HG02763 (cell line): ENCODE measurements around the gene ENPP3.

Source experiments
- ATAC-seq: cut with Tn5 transposase; IDR thresholded peaks from one replicate; pipeline ENCODE4 v1.9.1; 2021; ENCODE audit warnings: mild to moderate bottlenecking, moderate library complexity; ENCODE audit not compliant: unreplicated experiment

The ENPP3 gene

DNA sequence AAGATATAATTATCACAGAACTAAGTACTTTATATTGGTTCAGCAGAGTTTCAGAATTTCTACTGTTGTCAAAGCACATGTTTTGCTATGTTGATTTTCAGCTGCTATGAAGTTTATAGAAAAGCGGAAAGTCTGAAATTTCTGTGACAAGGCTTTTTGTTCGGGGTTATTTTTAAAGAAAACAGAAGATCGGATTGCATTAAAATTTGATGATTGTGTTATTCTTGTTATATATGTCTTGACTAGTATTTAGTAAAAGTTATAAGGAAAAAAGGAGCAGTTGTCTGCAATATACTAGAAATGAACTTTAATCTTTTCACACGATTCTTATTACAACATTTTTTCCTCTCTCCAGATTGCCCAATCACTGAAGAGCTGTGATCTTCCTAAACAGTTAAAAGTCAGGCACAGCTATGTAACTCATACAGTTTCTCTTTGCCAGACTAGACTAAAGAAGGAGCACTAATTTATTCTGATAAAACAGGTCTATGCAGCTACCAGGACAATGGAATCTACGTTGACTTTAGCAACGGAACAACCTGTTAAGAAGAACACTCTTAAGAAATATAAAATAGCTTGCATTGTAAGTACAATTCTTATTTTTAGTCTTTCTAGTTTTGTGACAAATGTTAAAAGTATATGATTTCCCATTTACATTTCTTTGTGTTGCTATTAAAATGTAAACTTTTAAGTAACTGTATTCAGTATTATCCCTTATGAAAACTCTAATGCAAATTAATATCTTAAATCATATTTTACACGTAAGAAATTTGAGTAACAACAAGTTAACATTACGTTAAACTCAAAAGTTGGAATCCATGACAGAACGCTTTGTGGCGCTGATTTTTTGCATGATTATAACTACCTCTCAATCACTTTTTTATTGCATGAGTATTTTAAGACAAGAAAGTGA, at the start of gene ENPP3:
TSS of gene ENPP3 (plus strand) at position 423 of the 913 bp plus-strand sequence. CDS start at position 506, 83 bp downstream.
- ATAC-seq = no peak

DNA sequence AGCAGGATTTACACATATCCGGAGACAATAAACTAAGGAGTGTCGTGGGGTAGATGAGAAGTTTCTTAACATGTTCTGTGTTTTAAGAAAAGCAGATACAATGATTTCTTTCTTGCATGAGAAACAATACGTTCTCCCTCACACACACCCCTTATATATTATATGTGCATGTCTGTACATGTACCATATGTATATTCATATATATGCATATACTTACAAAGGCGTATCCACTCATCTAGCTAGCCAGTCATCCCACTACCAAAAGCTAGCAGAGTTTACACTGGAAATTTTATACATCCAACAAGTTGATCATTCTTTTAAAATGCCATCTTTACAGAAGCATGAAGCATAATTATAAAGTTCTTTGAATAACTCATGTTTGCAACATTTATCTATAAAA, 49.2 kb upstream of the ENPP3 start:
- ATAC-seq = no peak

DNA sequence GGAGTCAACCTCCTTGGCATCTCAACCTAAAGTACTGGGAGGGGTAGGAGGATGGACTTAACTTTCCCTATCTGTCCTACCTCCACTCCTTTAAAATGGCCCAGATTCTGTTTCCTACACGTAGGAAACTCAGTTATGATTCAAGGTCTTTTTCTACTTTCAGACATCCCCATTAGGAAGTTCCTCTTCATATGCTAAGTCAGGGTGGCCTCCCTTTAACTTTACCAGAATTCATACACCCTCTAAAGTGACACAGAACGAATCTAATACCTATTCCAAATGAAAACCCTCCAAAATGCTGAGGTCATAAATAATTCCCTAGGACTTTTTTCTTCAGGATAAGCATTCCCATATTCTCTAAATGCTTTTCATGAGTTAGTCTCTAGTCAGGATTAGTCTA, 48.5 kb upstream of the ENPP3 start:
- ATAC-seq = no peak

DNA sequence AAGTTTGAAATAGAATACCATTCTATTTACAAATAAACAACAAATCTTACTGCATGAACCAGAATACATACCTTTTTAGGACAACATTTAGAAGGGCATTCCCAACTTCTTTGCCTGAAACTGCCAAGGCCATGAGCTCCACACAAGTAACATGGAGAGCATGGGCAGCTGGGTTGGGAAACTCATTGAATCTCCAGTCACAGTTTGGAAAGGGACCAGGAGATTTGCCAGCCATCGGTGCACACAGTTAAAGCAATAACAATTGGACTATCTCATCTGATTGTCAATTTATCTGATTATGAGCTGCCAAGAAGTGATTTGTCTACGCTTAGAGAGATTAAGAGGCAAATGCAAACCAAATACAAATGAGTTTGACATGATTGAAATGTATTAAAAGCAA, 44.2 kb upstream of the ENPP3 start:
- ATAC-seq = no peak

DNA sequence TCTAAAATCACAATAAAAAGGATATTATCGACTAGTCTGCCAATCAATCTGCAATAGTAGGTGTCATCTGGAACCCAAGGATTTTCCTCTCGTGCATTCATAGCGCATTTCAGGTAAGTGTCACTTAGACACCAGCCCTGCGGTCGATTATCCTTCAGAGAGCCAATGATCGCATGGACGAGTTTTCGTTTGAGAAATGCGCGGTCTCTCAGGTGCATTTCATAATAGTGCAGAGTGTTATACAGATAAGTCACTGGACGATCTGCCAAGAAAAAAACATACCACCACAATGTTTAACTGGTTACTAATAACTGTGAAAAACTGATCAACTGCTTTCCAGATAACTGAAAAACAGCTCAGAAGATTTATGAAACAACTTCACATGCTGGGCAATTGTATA, 43.0 kb upstream of the ENPP3 start:
- no peak for ATAC-seq

DNA sequence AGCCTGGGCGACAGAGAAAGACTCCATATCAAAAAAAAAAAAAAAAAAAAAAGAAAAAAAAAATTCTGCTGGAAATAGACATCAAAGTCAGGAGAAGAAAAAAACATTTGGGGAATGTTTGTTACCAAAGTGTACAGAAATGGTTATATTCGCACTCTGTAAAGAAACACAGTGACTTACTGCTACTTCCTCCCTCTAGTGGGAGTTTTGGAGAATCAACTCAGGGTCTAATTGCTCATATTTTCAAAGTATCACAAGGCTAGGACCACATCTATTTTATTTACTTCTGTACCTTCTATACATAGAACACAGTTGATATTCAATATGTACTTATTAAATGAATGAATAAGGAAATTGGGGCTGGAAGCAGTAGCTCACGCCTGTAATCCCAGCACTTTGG, 39.7 kb upstream of the ENPP3 start:
- ATAC-seq = no peak

DNA sequence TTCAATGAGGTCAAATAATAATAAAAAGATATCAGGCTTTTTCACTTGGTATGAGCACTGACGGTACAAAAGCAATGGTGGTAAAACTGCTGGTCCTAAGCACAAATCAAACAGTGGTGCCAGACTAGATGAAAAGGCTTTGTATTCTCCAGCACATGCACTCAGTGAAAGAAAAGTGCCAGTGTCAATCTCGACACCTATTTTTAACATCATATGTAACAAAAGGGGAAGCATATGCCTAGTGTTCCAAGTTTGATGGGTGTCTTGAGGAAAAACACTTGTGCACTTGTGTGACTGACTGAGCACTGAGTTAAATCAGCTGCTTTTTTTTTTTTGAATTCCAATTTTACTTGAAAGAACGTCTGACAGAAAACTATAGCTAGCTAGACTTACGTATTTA, 36.4 kb upstream of the ENPP3 start:
- ATAC-seq = no peak

DNA sequence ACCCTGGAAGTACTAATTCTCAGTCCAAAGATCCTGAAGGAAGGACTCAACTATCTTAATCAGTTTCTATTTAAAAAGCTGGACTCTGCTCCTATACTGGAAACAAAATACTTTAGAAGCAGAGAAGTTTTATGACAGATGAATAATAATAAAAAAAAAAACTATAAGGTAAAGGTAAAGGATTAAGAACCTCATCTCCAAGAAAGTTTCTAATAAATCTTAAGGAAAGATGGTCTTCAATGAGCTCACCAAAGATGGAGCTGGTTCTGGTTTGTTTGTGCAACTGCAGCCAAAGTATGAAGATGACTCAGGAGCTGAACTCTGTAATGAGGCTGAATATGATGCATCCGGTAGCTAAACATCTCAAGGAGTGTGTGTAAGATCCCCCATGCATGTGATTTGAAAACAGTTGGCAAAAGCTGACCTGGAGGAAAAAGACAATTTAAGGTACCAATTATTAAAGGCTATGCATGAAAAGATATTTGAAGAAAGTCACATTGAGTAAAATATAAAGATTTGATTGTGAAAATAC, 34.3 kb upstream of the ENPP3 start:
- no peak for ATAC-seq

DNA sequence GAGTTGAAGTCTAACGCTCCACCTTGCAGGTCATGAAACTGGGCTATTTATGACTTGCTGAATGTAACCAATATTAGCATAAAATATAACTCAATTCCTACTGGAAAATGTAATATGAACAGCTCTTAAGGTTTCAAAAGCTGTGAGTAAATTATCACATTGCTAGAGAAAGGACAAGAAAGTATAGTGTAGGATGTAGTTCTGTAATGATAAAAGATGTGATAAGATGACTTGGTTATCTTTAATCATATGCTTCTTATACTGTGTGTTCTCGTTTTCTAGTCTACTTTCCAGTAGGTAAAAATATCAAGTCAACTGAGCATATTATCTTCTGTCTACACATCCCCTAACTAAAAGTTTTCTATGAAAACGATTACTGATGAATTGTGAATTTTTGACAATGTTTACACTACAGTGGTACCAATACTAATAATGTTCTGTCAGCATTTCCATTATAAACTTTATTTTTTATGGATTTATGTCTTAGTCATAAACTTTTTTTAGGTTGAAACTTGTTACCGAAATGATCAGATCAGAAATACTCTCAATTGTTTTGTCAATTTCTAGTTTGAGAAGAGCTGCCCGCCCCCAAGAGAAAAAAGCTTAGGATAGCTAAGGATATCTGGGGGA, 23.7 kb upstream of the ENPP3 start:
- ATAC-seq = no peak

DNA sequence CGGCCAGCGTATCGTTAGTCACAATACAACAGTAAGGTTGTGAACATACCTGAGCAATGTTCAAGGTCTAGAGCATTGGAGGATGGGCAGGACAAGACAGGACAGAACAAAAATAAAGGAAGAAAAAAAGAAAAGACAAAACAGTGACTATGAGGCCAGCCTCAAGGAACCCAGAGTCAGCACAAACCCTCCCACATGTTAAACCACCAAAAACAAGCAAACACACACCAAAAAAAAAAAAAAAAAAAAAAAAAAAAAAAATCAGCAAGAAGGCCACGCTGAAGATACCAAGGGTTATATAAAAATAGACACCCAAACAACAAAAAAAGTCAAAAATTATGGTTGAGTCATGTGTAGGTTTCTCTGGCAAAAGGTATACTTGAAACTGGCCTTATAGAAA, 21.8 kb upstream of the ENPP3 start:
- no peak for ATAC-seq

DNA sequence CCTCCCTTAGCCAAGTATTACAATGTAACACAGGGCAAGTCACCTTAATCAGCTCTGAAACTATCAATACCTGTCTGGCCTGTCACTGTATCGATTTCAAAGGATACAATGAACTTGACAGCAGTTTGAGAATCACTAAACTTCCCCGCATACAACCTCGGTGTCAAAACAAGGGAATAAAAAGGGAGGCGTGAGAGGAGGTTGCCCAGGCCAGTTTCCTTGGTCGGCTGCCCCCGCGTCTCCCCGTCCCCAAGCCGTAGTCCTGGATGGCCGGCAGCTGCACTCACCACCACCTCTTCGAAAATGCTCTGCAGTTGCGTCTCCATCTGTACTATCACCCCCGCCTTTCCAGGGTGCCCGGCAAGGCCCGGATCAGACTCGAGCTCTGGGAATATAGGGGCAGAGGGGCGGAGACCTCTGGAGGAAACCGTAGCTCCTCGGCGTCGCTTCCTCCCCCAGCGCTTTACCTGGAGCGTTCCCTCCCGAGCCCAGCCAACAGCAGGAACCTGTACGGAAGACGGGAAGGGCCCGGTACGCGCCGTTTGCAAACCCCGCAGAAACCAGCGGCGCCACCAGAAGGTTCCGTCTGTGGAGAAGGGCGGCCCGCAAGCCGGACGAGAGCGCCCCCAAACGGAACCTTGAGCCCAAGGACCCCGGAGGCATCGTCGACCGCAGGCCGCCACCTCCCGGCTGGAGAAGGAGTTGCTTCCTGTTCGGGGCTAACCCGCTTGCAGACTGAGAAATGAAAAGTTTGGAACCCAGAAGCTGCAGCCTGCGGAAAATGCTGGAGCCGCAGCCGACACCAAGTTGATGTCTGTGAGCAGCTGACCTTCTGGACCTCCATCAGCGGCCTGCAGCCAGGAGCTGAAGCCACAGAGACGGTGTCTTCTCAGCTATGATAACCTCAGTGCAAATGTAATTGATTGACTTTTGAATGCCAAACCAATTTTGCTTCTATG, 9.1 kb upstream of the ENPP3 start, which contains the start of gene MED23:
TSS of gene MED23 (minus strand) at position 519 of the 959 bp plus-strand sequence. CDS start at position 326, 193 bp downstream.
- ATAC-seq = peak; percentile 98

DNA sequence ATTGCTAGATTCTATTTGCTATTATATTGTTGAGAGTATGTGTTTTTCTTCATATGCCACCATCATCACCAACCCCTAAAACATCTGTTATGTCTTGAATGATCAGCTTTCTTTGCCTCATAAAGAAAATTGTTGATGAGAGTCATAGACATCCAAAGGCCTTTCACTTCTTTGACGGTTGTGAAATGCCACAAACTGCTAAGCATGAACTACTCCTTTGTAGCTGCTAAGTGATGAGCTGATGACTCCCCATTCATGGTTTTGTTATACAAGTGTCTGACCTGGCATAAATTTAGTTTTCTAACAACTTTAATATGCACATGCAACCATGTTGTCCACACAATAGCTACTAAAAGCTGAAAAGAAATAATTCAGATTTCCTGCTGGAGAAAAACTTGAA, 8.4 kb upstream of the ENPP3 start:
- ATAC-seq = no peak

DNA sequence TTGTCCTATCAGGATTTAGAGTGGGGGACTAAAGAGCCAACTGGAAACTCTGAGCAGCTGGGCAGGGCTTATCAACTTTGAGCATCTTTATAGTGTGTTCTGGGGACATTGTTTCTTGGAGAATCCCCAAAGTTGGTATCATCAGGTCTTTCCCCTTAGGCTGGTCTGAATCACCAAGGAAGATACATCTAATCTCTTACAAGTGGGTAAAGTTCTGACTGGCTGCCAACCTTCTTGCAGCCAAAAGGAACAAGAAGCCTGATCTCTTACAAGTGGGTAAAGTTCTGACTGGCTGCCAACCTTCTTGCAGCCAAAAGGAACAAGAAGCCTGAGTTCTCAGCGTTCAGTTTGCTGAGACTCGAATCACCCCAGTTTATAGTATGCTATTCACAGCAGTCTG, 7.5 kb upstream of the ENPP3 start:
- ATAC-seq = no peak

DNA sequence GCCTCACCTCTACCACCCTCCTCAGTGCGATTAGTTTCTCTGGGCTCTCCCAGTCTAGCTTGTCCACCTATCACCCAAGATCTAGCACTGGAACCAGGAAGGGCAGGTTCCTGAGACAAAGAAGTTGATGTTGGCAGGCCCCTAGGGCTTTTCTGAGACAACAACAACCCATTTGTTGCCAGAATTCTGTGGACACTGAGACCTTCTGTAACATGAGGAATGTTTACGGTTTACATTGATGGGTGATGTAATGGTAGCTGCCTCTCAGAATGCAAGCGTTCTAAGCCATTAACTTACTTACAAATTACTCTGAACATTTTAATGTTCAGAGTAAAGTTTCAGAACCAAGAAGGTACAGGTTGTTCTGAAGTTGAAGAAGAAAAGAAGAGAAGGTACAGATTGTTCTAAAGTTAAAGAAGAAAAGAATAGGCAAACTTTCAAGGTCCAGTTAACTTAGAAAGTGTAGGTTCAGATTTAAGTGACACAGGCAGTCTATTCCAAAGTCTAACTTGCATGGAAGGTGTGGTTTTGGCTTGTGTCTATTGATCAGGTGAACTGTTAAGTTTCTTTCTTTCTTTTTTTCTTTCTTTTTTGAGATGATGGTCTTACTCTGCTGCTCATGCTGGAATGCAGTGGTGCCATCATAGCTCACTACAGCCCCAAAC, 5.3 kb upstream of the ENPP3 start:
- no peak for ATAC-seq

DNA sequence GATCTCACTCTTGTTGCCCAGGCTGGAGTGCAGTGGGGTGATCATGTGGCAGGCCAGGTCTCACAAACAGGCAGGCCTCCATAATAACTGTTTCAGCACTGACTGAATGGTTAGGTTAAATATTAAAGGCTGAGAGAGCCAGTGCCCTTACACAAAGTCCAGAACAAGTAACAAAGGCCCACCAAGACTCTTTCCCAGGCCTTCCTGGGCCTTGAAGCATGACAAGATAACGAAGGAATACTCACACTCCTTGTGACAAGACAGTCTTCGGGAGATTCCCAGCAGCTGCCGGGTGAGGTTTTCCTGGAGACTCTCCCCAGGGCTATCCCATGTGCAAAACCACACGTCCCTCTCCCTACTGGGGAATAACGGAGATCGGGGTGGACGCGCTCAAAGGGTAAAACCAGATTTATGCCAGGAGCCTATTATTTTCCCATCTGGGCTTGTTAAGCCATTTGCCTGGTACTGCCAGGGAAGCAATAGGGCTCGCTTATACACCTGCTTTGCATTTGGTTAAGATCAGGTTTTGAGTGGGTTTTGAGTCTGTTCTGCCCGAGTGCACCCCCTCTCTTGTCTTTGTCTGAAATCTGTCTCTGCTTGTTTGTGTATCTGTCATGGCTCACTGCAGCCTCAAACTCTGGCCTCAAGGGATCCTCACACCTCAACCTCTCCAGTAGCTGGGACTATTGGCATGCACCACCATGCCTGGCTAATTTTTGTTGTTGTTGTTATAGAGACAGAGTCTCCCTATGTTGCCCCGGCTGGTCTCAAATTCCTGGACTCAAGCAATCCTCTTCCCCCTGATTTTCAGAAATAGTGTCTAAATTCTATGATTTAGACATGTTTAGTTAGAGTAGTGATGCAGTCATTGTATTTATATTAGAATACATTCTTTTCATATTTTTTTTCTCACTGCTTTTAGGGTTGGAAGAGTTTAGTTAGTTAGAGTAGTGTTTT, 1.4 kb upstream of the ENPP3 start:
- peak; percentile 87 for ATAC-seq

DNA sequence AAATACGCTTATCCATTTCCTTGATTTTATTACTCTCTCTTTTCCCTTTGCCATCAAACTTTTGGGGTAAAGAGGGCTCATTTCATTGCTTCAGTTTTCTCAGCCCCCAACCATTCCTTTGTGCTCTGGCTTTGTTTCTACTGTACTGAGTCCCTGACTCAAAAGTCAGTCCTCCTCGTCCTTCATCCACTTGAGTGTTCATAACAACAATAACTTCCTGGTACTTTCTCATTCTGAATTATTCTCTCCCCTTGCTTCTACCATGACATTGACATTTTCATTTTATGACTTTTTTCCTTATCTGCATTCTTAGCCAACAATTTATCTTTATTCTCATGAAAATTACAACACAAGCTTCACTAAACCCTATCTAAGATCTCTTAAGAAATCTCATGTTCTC, 911 bp downstream of the ENPP3 start:
- no peak for ATAC-seq

DNA sequence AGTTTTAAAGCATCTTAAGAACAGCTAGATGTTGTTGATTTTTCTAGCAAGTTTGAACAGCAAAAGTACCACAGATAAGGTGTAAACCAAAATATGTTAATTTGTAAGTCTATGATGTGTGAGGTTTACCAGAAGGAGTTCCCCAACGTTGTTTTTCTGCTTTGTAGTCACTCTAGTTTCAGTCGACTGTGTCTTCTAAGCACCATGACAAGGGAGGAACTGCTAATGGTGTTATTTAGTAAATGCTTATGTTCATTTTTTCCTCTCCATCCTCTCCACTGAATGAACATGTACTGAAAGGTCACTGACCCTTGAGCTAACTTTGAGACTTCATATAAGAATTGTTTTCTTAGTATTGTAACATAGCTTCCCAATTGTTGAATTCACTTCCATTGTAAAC, 3.0 kb downstream of the ENPP3 start:
- ATAC-seq = no peak

DNA sequence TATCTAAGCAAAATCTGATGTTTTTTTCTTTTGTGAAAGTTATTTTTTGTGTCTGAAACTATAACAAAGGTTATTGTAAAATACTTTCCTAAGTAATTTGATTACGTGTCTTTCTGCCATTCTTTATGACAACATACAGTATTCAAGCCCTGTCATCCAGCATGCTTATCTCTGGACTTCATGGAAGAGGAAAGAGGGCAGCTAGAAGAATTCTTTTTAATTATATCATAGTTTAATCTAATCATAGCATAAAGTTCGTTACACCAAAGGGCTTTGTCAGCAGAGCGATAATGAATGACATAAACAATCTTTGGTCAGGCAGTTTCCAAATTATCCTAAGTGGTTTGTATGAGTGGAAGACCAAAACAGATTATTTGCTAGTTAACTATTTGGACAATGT, 3.5 kb downstream of the ENPP3 start:
- no peak for ATAC-seq

DNA sequence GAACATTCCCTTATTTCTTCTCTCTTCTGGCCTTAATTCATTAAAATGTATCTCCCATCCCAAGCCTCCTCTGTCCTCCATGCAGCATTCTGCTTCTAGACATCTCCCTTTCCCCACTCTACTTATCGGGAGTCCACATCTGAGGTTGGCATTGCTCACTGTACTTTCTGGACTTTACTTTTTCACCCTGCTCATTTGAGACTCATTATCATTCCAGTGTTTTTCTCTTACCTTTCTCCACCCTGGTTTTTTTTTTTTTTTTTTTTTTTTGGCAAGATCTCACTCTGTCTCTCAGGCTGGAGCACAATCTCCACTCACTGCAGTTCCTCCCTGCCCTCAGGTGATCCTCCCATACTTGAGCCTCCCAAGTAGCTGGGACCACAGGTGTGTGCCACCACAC, 4.5 kb downstream of the ENPP3 start:
- ATAC-seq = no peak
